H1 (cell line): Measurements from ENCODE around the gene MEA1. TPM values are rescaled to one million over a fixed set of nuclear protein-coding genes. Genes with fewer than 3 reads are reported as not detected.
A peak's percentile ranks its signal among the peaks of the same experiment; 100 is the strongest.

Source experiments
- CTCF ChIA-PET: fragments of 300-600 bp; sonication (Branson Sonifier 250); formaldehyde crosslinking; loops from one replicate; lab custom pipeline; 2021; ENCODE audit not compliant: partially characterized antibody; lab: Charles Lee
- POLR2A ChIA-PET: fragments of 300-600 bp; sonication (Branson Sonifier 250); formaldehyde crosslinking; loops from one replicate; lab custom pipeline; 2021; ENCODE audit warnings: inconsistent platforms; ENCODE audit not compliant: partially characterized antibody; lab: Charles Lee
- DNase-seq, 2 experiments: peaks; one replicate each; pipeline versions ENCODE4 v3.0.0 to v3.0.0-alpha.2; 2010 to 2022; ENCODE audit warnings: low spot score in 2 of 2, low read depth in 1 of 2, mixed read lengths in 1 of 2
- FAIRE-seq: peaks from 2 replicates; lab custom pipeline; 2011; peaks lifted over from hg19 to GRCh38; lab: Jason Lieb, UNC
- H2AFZ ChIP-seq: 2 replicates; pipeline ENCODE4 v1.8.1; 2012; ENCODE audit warnings: low read length, inconsistent platforms
- H2AK5ac ChIP-seq: 2 replicates; pipeline ENCODE4 v1.6.1; 2013; ENCODE audit warnings: low read depth, low read length
- H2BK120ac ChIP-seq: replicated peaks from 2 replicates; pipeline ENCODE3; 2013; ENCODE audit warnings: low read depth, low read length, inconsistent platforms
- H2BK12ac ChIP-seq: 2 replicates; pipeline ENCODE4 v1.6.1; 2013; ENCODE audit warnings: low read depth, low read length
- H2BK15ac ChIP-seq: 2 replicates; pipeline ENCODE4 v1.6.1; 2013; ENCODE audit warnings: low read length
- H2BK20ac ChIP-seq: 2 replicates; pipeline ENCODE4 v1.6.1; 2013; ENCODE audit warnings: low read length
- H2BK5ac ChIP-seq: 2 replicates; pipeline ENCODE4 v1.6.1; 2013; ENCODE audit warnings: low read depth, low read length
- H3K14ac ChIP-seq: 2 replicates; pipeline ENCODE4 v1.6.1; 2013; ENCODE audit warnings: inconsistent platforms; ENCODE audit not compliant: insufficient read length
- H3K18ac ChIP-seq: 2 replicates; pipeline ENCODE4 v1.6.1; 2013; ENCODE audit warnings: low read length; ENCODE audit errors: extremely low read depth
- H3K23ac ChIP-seq: 2 replicates; pipeline ENCODE4 v1.6.1; 2013; ENCODE audit warnings: inconsistent platforms; ENCODE audit not compliant: insufficient read length
- H3K23me2 ChIP-seq: 2 replicates; pipeline ENCODE4 v1.6.1; 2013; ENCODE audit warnings: low read depth, low read length
- H3K27ac ChIP-seq: 2 replicates; pipeline ENCODE4 v1.6.1; 2011; ENCODE audit warnings: low read depth, low read length, inconsistent platforms
- H3K27me3 ChIP-seq, 4 experiments: replicated peaks in 1 of 4; 1 replicate in 1 of 4; 2 replicates in 3 of 4; pipeline versions ENCODE4 v1.6.1 to v1.8.1; 2011 to 2013; ENCODE audit warnings: low read length in 3 of 4, mild to moderate bottlenecking in 3 of 4, inconsistent platforms in 2 of 4, mixed read lengths in 2 of 4, moderate library complexity in 1 of 4; ENCODE audit not compliant: control insufficient read depth in 3 of 4, insufficient read depth in 3 of 4; ENCODE audit errors: extremely low read depth in 1 of 4
- H3K36me3 ChIP-seq, 4 experiments: 2 replicates each; pipeline versions ENCODE4 v1.6.1 to v1.8.1; 2011 to 2013; ENCODE audit warnings: mild to moderate bottlenecking in 4 of 4, low read length in 3 of 4, moderate library complexity in 2 of 4, control low read depth in 1 of 4, inconsistent platforms in 1 of 4; ENCODE audit not compliant: insufficient read depth in 4 of 4, control insufficient read depth in 2 of 4
- H3K4ac ChIP-seq: replicated peaks from 2 replicates; pipeline ENCODE3; 2013; ENCODE audit warnings: low read length, low read depth, mixed read lengths, inconsistent platforms; ENCODE audit not compliant: insufficient read length
- H3K4me1 ChIP-seq, 4 experiments: replicated peaks in 1 of 4; 1 replicate in 1 of 4; 2 replicates in 3 of 4; pipeline versions ENCODE4 v1.6.1 to v1.8.1; 2011 to 2013; ENCODE audit warnings: low read length in 3 of 4, inconsistent platforms in 2 of 4, mixed read lengths in 1 of 4; ENCODE audit not compliant: insufficient read depth in 4 of 4, control insufficient read depth in 3 of 4
- H3K4me2 ChIP-seq, 2 experiments: 2 replicates each; pipeline versions ENCODE4 v1.6.1 to v1.8.1; 2011 to 2013; ENCODE audit warnings: low read depth in 2 of 2, low read length in 2 of 2, control low read depth in 1 of 2, inconsistent platforms in 1 of 2, mild to moderate bottlenecking in 1 of 2; ENCODE audit not compliant: insufficient read depth in 1 of 2
- H3K4me3 ChIP-seq, 4 experiments: fragments of 200-600, 300-600 bp in 1 of 4; sonication (generic), shearing (Covaris generic), sonication (Bioruptor Twin) in 1 of 4; 2 replicates each; pipeline versions ENCODE4 v1.5.1 to v1.8.1; 2011 to 2016; ENCODE audit warnings: low read length in 4 of 4, low read depth in 3 of 4, control low read depth in 2 of 4, inconsistent platforms in 2 of 4, mild to moderate bottlenecking in 2 of 4, mixed read lengths in 1 of 4, moderate library complexity in 1 of 4; ENCODE audit not compliant: insufficient read depth in 2 of 4; ENCODE audit errors: extremely low read depth in 1 of 4
- H3K56ac ChIP-seq: replicated peaks from 2 replicates; pipeline ENCODE3; 2013; ENCODE audit warnings: low read depth, mild to moderate bottlenecking, mixed read lengths, low read length, inconsistent platforms; ENCODE audit not compliant: insufficient read length
- H3K79me1 ChIP-seq: 2 replicates; pipeline ENCODE4 v1.6.1; 2013; ENCODE audit warnings: low read depth, low read length, control low read depth
- H3K79me2 ChIP-seq, 2 experiments: 2 replicates each; pipeline versions ENCODE4 v1.6.1 to v1.8.1; 2012 to 2013; ENCODE audit warnings: low read length in 2 of 2, mild to moderate bottlenecking in 2 of 2, inconsistent platforms in 1 of 2; ENCODE audit not compliant: insufficient read depth in 2 of 2, control insufficient read depth in 1 of 2
- H3K9ac ChIP-seq, 4 experiments: replicated peaks in 1 of 4; 1 replicate in 1 of 4; 2 replicates in 3 of 4; pipeline versions ENCODE4 v1.6.1 to v1.8.1; 2011 to 2013; ENCODE audit warnings: low read depth in 3 of 4, low read length in 3 of 4, control low read depth in 2 of 4, mild to moderate bottlenecking in 2 of 4, moderate library complexity in 2 of 4, inconsistent platforms in 1 of 4; ENCODE audit errors: extremely low read depth in 1 of 4
- H3K9me3 ChIP-seq, 2 experiments: 2 replicates each; pipeline versions ENCODE4 v1.6.1 to v1.8.1; 2012 to 2013; ENCODE audit warnings: mild to moderate bottlenecking in 2 of 2, moderate library complexity in 2 of 2, control low read depth in 1 of 2, inconsistent platforms in 1 of 2, low read depth in 1 of 2, low read length in 1 of 2, mixed read lengths in 1 of 2; ENCODE audit not compliant: insufficient read depth in 2 of 2
- H4K20me1 ChIP-seq, 2 experiments: replicated peaks in 1 of 2; 2 replicates each; pipeline versions ENCODE3 to v1.8.1; 2011 to 2013; ENCODE audit warnings: inconsistent platforms in 2 of 2, low read length in 2 of 2, mild to moderate bottlenecking in 1 of 2; ENCODE audit not compliant: insufficient read depth in 2 of 2, control insufficient read depth in 1 of 2
- H4K5ac ChIP-seq: 2 replicates; pipeline ENCODE4 v1.6.1; 2013; ENCODE audit warnings: low read length, low read depth, mixed read lengths, inconsistent platforms; ENCODE audit not compliant: insufficient read length
- H4K8ac ChIP-seq: 2 replicates; pipeline ENCODE4 v1.8.0; 2013; ENCODE audit warnings: mild to moderate bottlenecking, moderate library complexity, low read length, inconsistent platforms; ENCODE audit not compliant: insufficient read depth; ENCODE audit errors: extremely low read depth
- H4K91ac ChIP-seq: replicated peaks from 2 replicates; pipeline ENCODE3; 2013; ENCODE audit warnings: low read length, mixed read lengths, inconsistent platforms; ENCODE audit not compliant: insufficient read length
- CHD2 ChIP-seq: IDR thresholded peaks from 2 replicates; pipeline ENCODE4 v1.6.1; 2012; ENCODE audit warnings: low read length, improper control_type of control experiment
- MAFK ChIP-seq: IDR thresholded peaks from 2 replicates; pipeline ENCODE4 v1.6.1; 2012; ENCODE audit warnings: low read depth, mild to moderate bottlenecking, improper control_type of control experiment, low read length
- WGBS, 2 experiments: shearing (Covaris generic) in 1 of 2; methylation state at CpG; one replicate each; pipeline versions ENCODE4 v1.1.6 to v1.1.7; 2013 to 2015; ENCODE audit warnings: low lambda C conversion rate in 2 of 2, mixed read lengths in 2 of 2, inconsistent platforms in 1 of 2, low coverage in 1 of 2, missing lambda C conversion rate in 1 of 2; ENCODE audit not compliant: insufficient replicate concordance in 2 of 2, insufficient coverage in 1 of 2, insufficient read length in 1 of 2; ENCODE audit errors: extremely low coverage in 1 of 2, missing lambda C conversion rate in 1 of 2; 5-methylcytosine and 5-hydroxymethylcytosine counted together
- polyA plus RNA-seq, 7 experiments: library from polyadenylated mRNA; depleted of rRNA in 3 of 7; stranded (reverse) in 5 of 7; unstranded in 2 of 7; fragments of >200 nt in 5 of 7; fragments of 200-250 nt in 2 of 7; gene quantifications; 1 replicate in 5 of 7; 2 replicates in 1 of 7; 4 replicates in 1 of 7; pipeline versions ENCODE4 v1.2.1 to v1.2.3, GENCODE V29; 2011 to 2013; ENCODE audit warnings: missing spikeins in 2 of 7, mixed read lengths in 2 of 7
- total RNA-seq: library from RNA; stranded (reverse); fragmentation: NEBNext Ultra II Directional; extraction: Animal tissue kit (Norgen Biotek cat#: 25700); gene quantifications from 2 replicates; pipeline ENCODE4 v1.2.1, GENCODE V29; 2021

Gene MEA1
- total and polyA plus RNA-seq, 2 of the 8 experiments (the other 6 are each of a cell fraction or from before 2014, with no cell fraction given) = 94.2 to 96.4 TPM

GRCh38 chr6:43052225-43052841, 38.6 kb upstream of the MEA1 start:
- 0 out of 2 replicates have a peak overlapping the region, but pooled peaks have one; percentile 46 for H2BK12ac ChIP-seq
- H3K23me2 ChIP-seq = peaks cover 7% of the 10 kb centered on the region
- no peak overlapping the region for H3K27ac ChIP-seq
- H4K20me1 ChIP-seq = peaks cover 1 to 4% of the 10 kb centered on the region in 2 experiments
- DNase-seq (no peak), FAIRE-seq (no peak)
- ChIA-PET POLR2A (interaction anchor here (0.8 to 29.7 kb wide), 9 partner anchors 9 to 87 kb away, joined by 3 to 584 read pairs (median 3); partner anchors contain the start of genes KLHDC3, MEA1, PTK7 and RRP36), CTCF (interaction anchor here (0.6 to 1.2 kb wide), 2 partner anchors 30 to 74 kb away, joined by 3 read pairs; no protein-coding TSS in a partner anchor)
- H3K4me2 ChIP-seq = peak overlapping the region; percentile 83 to 97
- H3K79me2 ChIP-seq = no peaks in the 10 kb centered on the region
- peak overlapping the region; percentile 1 for H4K91ac ChIP-seq
- H3K4ac ChIP-seq = peak overlapping the region; percentile 33
- H3K36me3 ChIP-seq = peaks cover 5 to 26% (median 19%) of the 10 kb centered on the region in 4 experiments; a peak in 7 of 8 replicates
- TF ChIP-seq MAFK (no peak), CHD2 (no peak)
- H2BK20ac ChIP-seq = no peak overlapping the region
- peaks cover 6% of the 10 kb centered on the region for H3K79me1 ChIP-seq
- no peak overlapping the region; the same call in 1 of the 2 replicates for H4K8ac ChIP-seq
- H2BK15ac ChIP-seq = no peak overlapping the region
- H2BK120ac ChIP-seq = no peak overlapping the region
- H3K56ac ChIP-seq = no peak overlapping the region
- no peak overlapping the region for H3K18ac ChIP-seq
- peak overlapping the region; percentile 7; the same call in 1 of the 2 replicates for H2AK5ac ChIP-seq
- no peaks in the 10 kb centered on the region for H3K27me3 ChIP-seq
- H3K9me3 ChIP-seq = no peaks in the 10 kb centered on the region
- no peak overlapping the region for H3K14ac ChIP-seq
- peak overlapping the region; percentile 72 to 91 (median 78); a peak in 6 of 8 replicates for H3K4me3 ChIP-seq
- no peak overlapping the region for H2AFZ ChIP-seq
- H4K5ac ChIP-seq = no peak overlapping the region
- 0 out of 2 replicates have a peak overlapping the region, but pooled peaks have one; percentile 92 for H2BK5ac ChIP-seq
- whole genome bisulfite sequencing, 2 experiments = 82% methylated on average over 18 of the region's 19 CpGs; no CpG with 5 or more reads in 1 of the 2 experiments
- H3K9ac ChIP-seq = peak overlapping the region in 1 of 4 experiments; percentile 88; a peak in 1 of 7 replicates
- H3K23ac ChIP-seq = no peak overlapping the region
- H3K4me1 ChIP-seq = peaks cover 0 to 10% (median 5%) of the 10 kb centered on the region in 4 experiments; a peak in 4 of 7 replicates
